ENCODE measurements around the gene ARL15.

The ARL15 gene

DNA sequence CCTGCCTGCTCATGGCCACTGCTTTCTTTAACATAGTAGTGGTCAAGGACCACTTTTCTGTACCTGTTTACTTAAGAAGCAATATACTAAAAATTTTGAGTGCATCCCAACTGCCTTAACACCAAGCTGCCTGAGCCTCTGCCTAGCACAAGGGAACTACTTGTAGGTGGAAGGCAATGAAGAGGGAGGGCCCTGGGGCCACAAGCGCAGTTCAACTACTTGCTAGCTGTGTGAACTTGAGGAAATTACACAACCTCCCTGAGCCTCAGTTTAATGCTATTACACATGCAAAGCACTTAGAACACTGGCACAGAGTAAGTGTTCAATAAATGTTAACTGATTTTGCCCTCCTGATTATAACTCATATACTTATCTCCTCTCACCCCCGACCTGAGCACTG lies 6.3 kb downstream of the ARL15 start:
- Histone ChIP-seq H3K4me2 (no peak overlapping the region), H4K20me1 (peaks cover 73% of the 10 kb centered on the region), H3K9me3 (peaks cover 6% of the 10 kb centered on the region; the same call in 1 of the 2 replicates), H3K36me3 (peaks cover 1% of the 10 kb centered on the region; the same call in 1 of the 2 replicates), H3K9ac (no peak overlapping the region), H3K4me1 (peaks cover 28% of the 10 kb centered on the region), H3K27me3 (no peaks in the 10 kb centered on the region), H3K4me3 (no peak overlapping the region), H3K27ac (no peak overlapping the region)
- TF ChIP-seq Cebpa-rat (IDR thresholded peaks at IDR 0.05): no peak

GRCh38 chr5:54302267-54302687 lies 8.1 kb downstream of the ARL15 start:
- peaks cover 16% of the 10 kb centered on the region for H3K4me1 ChIP-seq
- no peaks in the 10 kb centered on the region for H3K27me3 ChIP-seq
- peaks cover 8% of the 10 kb centered on the region; the same call in 1 of the 2 replicates for H3K36me3 ChIP-seq
- H3K4me3 ChIP-seq: no peak overlapping the region
- no peak overlapping the region for H3K27ac ChIP-seq
- H3K9ac ChIP-seq: no peak overlapping the region
- peaks cover 16% of the 10 kb centered on the region for H3K9me3 ChIP-seq
- TF ChIP-seq Cebpa-rat (IDR thresholded peaks at IDR 0.05): no peak
- peaks cover 61% of the 10 kb centered on the region for H4K20me1 ChIP-seq
- H3K4me2 ChIP-seq: 0 out of 2 replicates have a peak overlapping the region, but pooled peaks have one; percentile 16

DNA sequence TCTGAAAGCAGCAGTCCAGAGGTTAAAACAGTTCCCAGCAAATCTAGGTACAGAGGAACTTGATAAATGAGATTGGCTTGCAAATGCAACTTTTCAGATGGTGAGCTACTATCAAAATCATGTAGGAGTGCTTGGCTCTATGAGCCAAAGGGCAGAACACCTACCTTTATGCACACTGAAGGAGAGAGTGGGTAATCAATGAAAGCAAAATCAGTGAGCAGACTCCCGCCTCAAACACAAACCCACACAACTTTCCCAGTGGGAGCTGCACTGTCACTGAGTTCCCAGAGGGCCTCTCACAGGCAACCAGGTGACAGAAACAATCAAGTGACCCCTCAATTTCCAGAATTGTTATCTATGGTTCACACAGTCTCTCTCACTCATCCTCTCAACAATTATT lies 8.5 kb downstream of the ARL15 start:
- Histone ChIP-seq H3K4me1 (peaks cover 16% of the 10 kb centered on the region), H3K27me3 (no peaks in the 10 kb centered on the region), H3K36me3 (peaks cover 8% of the 10 kb centered on the region; the same call in 1 of the 2 replicates), H4K20me1 (peaks cover 61% of the 10 kb centered on the region), H3K27ac (no peak overlapping the region), H3K4me2 (0 out of 2 replicates have a peak overlapping the region, but pooled peaks have one; percentile 16), H3K9me3 (peaks cover 16% of the 10 kb centered on the region), H3K9ac (no peak overlapping the region), H3K4me3 (no peak overlapping the region)
- TF ChIP-seq Cebpa-rat (IDR thresholded peaks at IDR 0.05): no peak

DNA sequence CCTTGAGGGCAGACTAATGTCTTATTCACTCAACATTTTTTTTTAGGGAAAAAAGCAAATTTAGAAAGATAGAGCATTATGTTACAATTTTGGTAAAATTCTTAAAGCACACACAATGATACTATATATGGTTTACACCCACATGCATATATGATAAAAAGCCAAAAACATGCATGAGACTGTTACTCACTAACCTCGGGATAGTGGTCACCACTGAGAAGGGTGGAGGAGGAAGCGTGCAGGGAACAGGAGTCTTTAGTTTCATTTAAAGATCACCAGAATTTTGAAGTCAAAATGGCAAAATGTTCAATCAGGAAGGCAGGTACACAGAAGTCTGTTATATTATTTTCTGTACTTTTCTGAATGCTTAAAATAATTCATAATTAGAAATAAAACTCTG lies 9.2 kb downstream of the ARL15 start:
- no peak overlapping the region for H3K4me2 ChIP-seq
- no peak overlapping the region for H3K4me3 ChIP-seq
- no peak overlapping the region for H3K9ac ChIP-seq
- no peak for TF ChIP-seq Cebpa-rat (IDR thresholded peaks at IDR 0.05)
- H3K36me3 ChIP-seq: peaks cover 8% of the 10 kb centered on the region; the same call in 1 of the 2 replicates
- H3K9me3 ChIP-seq: peaks cover 16% of the 10 kb centered on the region
- peaks cover 16% of the 10 kb centered on the region for H3K4me1 ChIP-seq
- no peaks in the 10 kb centered on the region for H3K27me3 ChIP-seq
- peaks cover 61% of the 10 kb centered on the region for H4K20me1 ChIP-seq
- H3K27ac ChIP-seq: no peak overlapping the region

GRCh38 chr5:54298947-54299346 lies 11.4 kb downstream of the ARL15 start:
- Histone ChIP-seq H3K27ac (no peak overlapping the region), H3K9me3 (peaks cover 16% of the 10 kb centered on the region), H3K4me3 (no peak overlapping the region), H3K9ac (no peak overlapping the region), H3K4me1 (peaks cover 16% of the 10 kb centered on the region), H3K4me2 (no peak overlapping the region), H4K20me1 (peaks cover 62% of the 10 kb centered on the region), H3K27me3 (no peaks in the 10 kb centered on the region), H3K36me3 (peaks cover 8% of the 10 kb centered on the region; the same call in 1 of the 2 replicates)
- TF ChIP-seq Cebpa-rat (IDR thresholded peaks at IDR 0.05): no peak

GRCh38 chr5:54296386-54296785 lies 14.0 kb downstream of the ARL15 start:
- Histone ChIP-seq H3K4me1 (peaks cover 5% of the 10 kb centered on the region; the same call in 1 of the 2 replicates), H3K4me3 (no peak overlapping the region), H4K20me1 (peaks cover 48% of the 10 kb centered on the region), H3K4me2 (no peak overlapping the region), H3K27me3 (no peaks in the 10 kb centered on the region), H3K9me3 (peaks cover 23% of the 10 kb centered on the region), H3K27ac (no peak overlapping the region), H3K36me3 (peaks cover 8% of the 10 kb centered on the region; the same call in 1 of the 2 replicates), H3K9ac (no peak overlapping the region)
- TF ChIP-seq Cebpa-rat (IDR thresholded peaks at IDR 0.05): no peak

DNA sequence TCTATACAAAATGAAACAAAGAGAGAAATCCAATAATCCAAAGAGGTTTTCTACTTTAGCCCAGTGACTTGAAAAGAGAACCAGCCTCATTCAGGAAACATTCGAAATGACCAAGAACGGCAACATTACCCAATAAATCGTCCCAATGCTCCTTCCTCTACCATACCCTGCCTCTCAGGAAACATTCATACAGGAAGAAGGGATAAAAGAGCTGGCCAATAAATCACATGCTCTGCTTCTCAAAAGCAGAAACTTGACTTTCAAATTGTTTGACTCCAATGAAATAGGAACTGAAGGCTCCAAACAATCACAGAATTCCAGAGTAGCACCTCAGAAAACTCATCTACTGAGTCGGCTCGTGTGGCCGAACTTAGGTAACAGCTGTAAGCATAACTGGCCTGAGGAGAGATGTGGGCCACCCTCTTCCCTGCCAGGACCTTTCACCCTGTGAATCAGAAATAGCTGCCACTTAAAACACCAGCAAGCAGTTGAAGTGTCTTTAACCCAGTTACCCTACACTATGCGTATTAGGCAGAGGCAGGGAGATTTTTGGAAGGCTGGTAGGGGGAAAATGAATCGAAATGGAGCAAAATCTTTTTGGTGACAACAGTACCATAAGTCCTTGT lies 14.6 kb downstream of the ARL15 start:
- Histone ChIP-seq H3K4me1 (peaks cover 5% of the 10 kb centered on the region; the same call in 1 of the 2 replicates), H4K20me1 (peaks cover 47% of the 10 kb centered on the region), H3K27me3 (no peaks in the 10 kb centered on the region), H3K4me3 (no peak overlapping the region), H3K27ac (no peak overlapping the region), H3K9me3 (peaks cover 23% of the 10 kb centered on the region), H3K9ac (no peak overlapping the region), H3K36me3 (peaks cover 8% of the 10 kb centered on the region; the same call in 1 of the 2 replicates), H3K4me2 (no peak overlapping the region)
- TF ChIP-seq Cebpa-rat (IDR thresholded peaks at IDR 0.05): no peak

DNA sequence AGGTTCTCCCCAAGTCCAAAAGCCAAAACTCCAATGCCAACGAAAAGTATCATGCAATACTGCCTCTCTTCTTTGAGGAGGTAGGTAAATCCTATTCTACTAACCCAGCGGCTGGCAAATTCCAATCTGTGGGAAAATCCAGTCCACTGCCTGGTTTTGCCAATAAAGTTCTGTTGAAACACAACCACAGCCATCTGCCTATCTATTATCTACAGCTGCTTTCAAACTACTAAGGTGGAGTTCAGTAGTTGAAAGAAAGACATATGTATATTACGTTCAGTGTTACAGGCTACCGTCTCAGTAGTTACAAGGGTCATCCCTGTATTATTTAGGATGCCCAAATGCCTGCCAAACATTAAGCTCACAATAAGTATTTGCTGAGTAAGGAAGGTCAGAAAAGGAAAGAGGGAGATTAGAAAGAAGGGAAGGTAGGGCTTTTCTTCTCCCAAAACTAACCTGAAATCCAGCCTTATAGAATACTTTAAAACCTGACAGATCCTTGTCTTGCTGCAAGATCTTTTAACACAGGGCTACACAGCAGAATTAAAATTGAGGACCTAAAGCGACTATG lies 16.2 kb downstream of the ARL15 start:
- H3K9ac ChIP-seq: no peak overlapping the region
- H3K4me2 ChIP-seq: no peak overlapping the region
- no peak overlapping the region for H3K4me3 ChIP-seq
- peaks cover 47% of the 10 kb centered on the region for H4K20me1 ChIP-seq
- no peak for TF ChIP-seq Cebpa-rat (IDR thresholded peaks at IDR 0.05)
- peaks cover 5% of the 10 kb centered on the region; the same call in 1 of the 2 replicates for H3K4me1 ChIP-seq
- peaks cover 23% of the 10 kb centered on the region for H3K9me3 ChIP-seq
- H3K27ac ChIP-seq: no peak overlapping the region
- peaks cover 8% of the 10 kb centered on the region; the same call in 1 of the 2 replicates for H3K36me3 ChIP-seq
- H3K27me3 ChIP-seq: no peaks in the 10 kb centered on the region

- TF ChIP-seq Cebpa-rat (IDR thresholded peaks at IDR 0.05): no peak
- Histone ChIP-seq H3K9ac (no peak overlapping the region), H3K4me1 (no peaks in the 10 kb centered on the region), H4K20me1 (peaks cover 47% of the 10 kb centered on the region), H3K4me3 (no peak overlapping the region), H3K27me3 (no peaks in the 10 kb centered on the region), H3K9me3 (peaks cover 24% of the 10 kb centered on the region), H3K27ac (no peak overlapping the region), H3K36me3 (peaks cover 4% of the 10 kb centered on the region; the same call in 1 of the 2 replicates), H3K4me2 (no peak overlapping the region)
Observed at GRCh38 chr5:54292866-54293265, 17.5 kb downstream of the ARL15 start.

DNA sequence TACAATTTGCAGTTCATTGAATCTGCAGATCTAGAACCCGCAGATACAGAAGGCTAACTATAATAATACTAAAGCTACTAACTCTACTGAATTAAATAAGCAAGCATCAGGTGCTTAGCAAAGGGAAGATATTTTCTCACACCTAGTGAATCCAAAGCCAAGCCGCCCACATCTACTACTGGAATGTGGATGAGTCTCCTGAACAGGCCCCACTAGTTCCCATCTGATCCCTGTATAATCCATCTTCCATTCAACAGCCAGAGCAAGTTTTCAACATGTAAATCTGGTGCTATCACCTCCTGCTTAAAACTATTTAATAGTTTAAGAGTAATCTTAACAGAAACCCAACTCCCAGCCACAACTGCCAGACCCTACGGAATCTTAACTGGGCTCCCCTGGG lies 18.9 kb downstream of the ARL15 start:
- Histone ChIP-seq H3K36me3 (peaks cover 10% of the 10 kb centered on the region; the same call in 1 of the 2 replicates), H3K4me3 (no peak overlapping the region), H3K9ac (no peak overlapping the region), H4K20me1 (peaks cover 34% of the 10 kb centered on the region), H3K27me3 (no peaks in the 10 kb centered on the region), H3K27ac (no peak overlapping the region), H3K9me3 (peaks cover 38% of the 10 kb centered on the region), H3K4me2 (no peak overlapping the region), H3K4me1 (no peaks in the 10 kb centered on the region)
- no peak for TF ChIP-seq Cebpa-rat (IDR thresholded peaks at IDR 0.05)

Data from BLaER1 (cell line).